ENCODE results near the gene ADH6. TPM values are rescaled to one million over a fixed set of nuclear protein-coding genes. Genes with fewer than 3 reads are reported as not detected.

The ADH6 gene
- total and polyA plus RNA-seq, 9 of the 15 experiments (the other 6 are each of a cell fraction or from before 2014, with no cell fraction given): 0.13 TPM; not detected in 8

GRCh38 chr4:99156992-99157391 lies 62.1 kb downstream of the ADH6 start (continued):
- TF ChIP-seq RBM39 (optimal IDR thresholded peaks at IDR 0.05; ENCODE audit: low read depth, low read length) (no peak), PRDM10 (IDR thresholded peaks at IDR 0.05; ENCODE audit: partially characterized antibody) (no peak), ZNF696 (CRISPR knock-in tag; conservative IDR thresholded peaks at IDR 0.05) (no peak)

- no peak overlapping the region for H3K27ac ChIP-seq (ENCODE audit: extremely low read depth, low read depth, low read length)
- H3K9me1 ChIP-seq (ENCODE audit: control insufficient read depth, insufficient read depth, low read length): no peaks in the 10 kb centered on the region
- H2AFZ ChIP-seq (ENCODE audit: low read depth, low read length): no peak overlapping the region
- H3K4me3 ChIP-seq: no peak overlapping the region
- DNase-seq (ENCODE audit: extremely low read depth in 1 of 4, low spot score in 3 of 4): no peak
- no peaks in the 10 kb centered on the region for H3K4me1 ChIP-seq (replicated peaks in 1 of 2; ENCODE audit: control insufficient read depth in 2 of 2, insufficient read depth in 2 of 2, low read length in 2 of 2)
- in situ Hi-C loops (cut with MboI) (no loop called here), intact Hi-C loops (cut with micrococcal nuclease) (no loop called here)
- no peaks in the 10 kb centered on the region for H3K79me2 ChIP-seq (ENCODE audit: control insufficient read depth, insufficient read depth, low read length)
- ATAC-seq: no peak
- ChIA-PET POLR2A (interaction anchor here (0.8 to 1.4 kb wide), 2 partner anchors 10 to 25 kb away, joined by 3 read pairs; partner anchors contain the start of gene ADH4), CTCF (ENCODE audit: low intra/inter-chr PET ratio) (no interaction called here)
- no peaks in the 10 kb centered on the region for H4K20me1 ChIP-seq (replicated peaks; ENCODE audit: control insufficient read depth, insufficient read depth, low read length)
- no peaks in the 10 kb centered on the region for H3K9me3 ChIP-seq (replicated peaks; ENCODE audit: control insufficient read depth, insufficient read depth, low read depth, low read length)
- H3K36me3 ChIP-seq (ENCODE audit: control insufficient read depth, insufficient read depth, low read length): no peaks in the 10 kb centered on the region
- no peak for FAIRE-seq
- no peaks in the 10 kb centered on the region; a peak in 1 of 5 replicates for H3K27me3 ChIP-seq (ENCODE audit: control insufficient read depth in 2 of 2, insufficient read depth in 2 of 2, low read length in 2 of 2)
- H3K4me2 ChIP-seq (ENCODE audit: insufficient read depth, low read length): no peak overlapping the region
- H3K9ac ChIP-seq (ENCODE audit: insufficient read depth in 1 of 2, low read depth in 2 of 2, low read length in 2 of 2): no peak overlapping the region
- no TSS peak for BruUV-seq (replicated peaks)
- 3% methylated on average over 4 of the region's 4 CpGs for WGBS (ENCODE audit: insufficient coverage, low coverage, missing lambda C conversion rate)
- TF ChIP-seq ASH1L (IDR thresholded peaks at IDR 0.05; ENCODE audit: borderline replicate concordance, low read depth, partially characterized antibody): no peak
- TF ChIP-seq E2F4 (CRISPR knock-in tag; IDR thresholded peaks at IDR 0.05; ENCODE audit: low read depth): no peak
- TF ChIP-seq PREB (CRISPR knock-in tag; IDR thresholded peaks at IDR 0.05): no peak
- no peak for TF ChIP-seq ZNF449 (CRISPR knock-in tag; IDR thresholded peaks at IDR 0.05)
Observed at GRCh38 chr4:99154658-99155342, 64.2 kb downstream of the ADH6 start.

Data from K562 (cell line).